ENCODE data around the gene ELK3. TPM values are rescaled to one million over a fixed set of nuclear protein-coding genes. Genes with fewer than 3 reads are reported as not detected.

The ELK3 gene
- total RNA-seq, 2 experiments from 2014 or later: 7.7 TPM

DNA sequence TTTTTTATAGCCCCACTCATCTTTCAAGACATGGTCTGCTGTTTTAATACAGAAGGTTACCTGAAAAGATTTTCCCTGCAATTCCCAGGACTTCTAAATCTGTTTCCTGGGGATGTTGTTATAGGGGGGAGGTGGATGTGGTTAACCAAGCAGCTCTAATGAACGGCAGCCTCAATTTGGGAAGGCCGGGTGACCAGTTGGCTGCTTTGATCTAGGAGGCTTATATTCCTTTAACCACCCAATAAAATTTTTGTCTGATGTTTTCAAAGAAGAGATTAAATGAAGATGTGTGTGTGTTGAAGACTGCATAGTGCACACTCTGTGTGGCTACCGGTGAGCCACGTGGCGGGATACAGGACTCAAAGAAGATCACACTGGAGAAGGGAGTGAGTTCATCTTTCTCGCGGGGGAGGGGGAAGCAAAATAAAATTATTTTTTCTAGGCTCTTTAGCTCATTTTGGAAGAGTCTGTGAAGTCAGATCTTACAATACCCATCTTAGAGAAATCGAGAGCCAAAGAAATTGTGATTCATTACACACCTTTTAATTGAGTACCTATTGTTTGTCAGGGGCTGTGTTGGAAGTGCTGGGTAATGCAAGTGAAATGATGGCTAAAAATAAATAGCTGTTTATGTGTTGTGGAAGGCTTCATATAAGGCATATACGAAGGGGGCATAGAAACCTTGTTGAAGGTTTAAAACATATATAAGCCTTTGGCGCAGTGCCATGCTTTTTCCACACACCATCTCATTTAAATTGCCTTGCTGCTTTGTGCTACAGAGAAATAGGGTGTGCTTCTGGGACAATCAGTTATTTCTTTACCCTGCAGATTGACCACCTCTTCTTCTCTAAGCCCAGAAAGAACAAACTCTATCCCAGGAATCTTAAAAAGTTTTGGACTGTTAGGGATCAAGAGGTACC lies 18.5 kb downstream of the ELK3 start:
- intact Hi-C loops (cut with micrococcal nuclease): no loop called here

DNA sequence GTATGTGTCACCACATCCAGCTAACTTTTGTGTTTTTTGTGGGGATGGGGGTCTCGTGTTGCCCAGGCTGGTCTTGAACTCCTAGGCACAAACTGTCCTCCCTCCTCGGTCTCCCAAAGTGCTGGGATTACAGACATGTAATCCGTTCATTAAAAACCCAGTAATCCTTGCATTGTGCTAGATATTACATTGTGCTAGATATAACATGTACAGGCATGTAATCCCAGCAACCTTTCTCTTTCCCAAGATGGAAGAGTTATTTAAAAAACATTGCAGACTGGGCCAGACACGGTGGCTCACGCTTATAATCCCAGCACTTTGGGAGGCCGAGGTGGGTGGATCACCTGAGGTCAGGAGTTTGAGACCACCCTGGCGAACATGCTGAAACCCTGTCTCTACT lies 19.7 kb downstream of the ELK3 start:
- no peak for ATAC-seq
- POLR2A ChIA-PET: interaction anchor here (0.7 to 1.4 kb wide), 4 partner anchors 14 to 157 kb away, joined by 3 to 4 read pairs (median 4); no protein-coding TSS in a partner anchor
- peaks cover 60% of the 10 kb centered on the region for H3K4me1 Mint-ChIP-seq (ENCODE audit: low read depth)
- H3K9me3 Mint-ChIP-seq: no peaks in the 10 kb centered on the region
- CTCF ChIA-PET: interaction anchor here (1.8 to 5.5 kb wide), 5 partner anchors 37 to 186 kb away, joined by 7 to 79 read pairs (median 15); partner anchors contain the start of gene CDK17
- intact Hi-C loops (cut with micrococcal nuclease): loop anchor here (2.0 kb wide), 1 partner anchor 17 kb away; no protein-coding TSS in a partner anchor
- TF ChIP-seq, protein P1, sequence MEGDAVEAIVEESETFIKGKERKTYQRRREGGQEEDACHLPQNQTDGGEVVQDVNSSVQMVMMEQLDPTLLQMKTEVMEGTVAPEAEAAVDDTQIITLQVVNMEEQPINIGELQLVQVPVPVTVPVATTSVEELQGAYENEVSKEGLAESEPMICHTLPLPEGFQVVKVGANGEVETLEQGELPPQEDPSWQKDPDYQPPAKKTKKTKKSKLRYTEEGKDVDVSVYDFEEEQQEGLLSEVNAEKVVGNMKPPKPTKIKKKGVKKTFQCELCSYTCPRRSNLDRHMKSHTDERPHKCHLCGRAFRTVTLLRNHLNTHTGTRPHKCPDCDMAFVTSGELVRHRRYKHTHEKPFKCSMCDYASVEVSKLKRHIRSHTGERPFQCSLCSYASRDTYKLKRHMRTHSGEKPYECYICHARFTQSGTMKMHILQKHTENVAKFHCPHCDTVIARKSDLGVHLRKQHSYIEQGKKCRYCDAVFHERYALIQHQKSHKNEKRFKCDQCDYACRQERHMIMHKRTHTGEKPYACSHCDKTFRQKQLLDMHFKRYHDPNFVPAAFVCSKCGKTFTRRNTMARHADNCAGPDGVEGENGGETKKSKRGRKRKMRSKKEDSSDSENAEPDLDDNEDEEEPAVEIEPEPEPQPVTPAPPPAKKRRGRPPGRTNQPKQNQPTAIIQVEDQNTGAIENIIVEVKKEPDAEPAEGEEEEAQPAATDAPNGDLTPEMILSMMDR (IDR thresholded peaks at IDR 0.05): no peak
- peaks cover 17% of the 10 kb centered on the region for H3K36me3 Mint-ChIP-seq (ENCODE audit: low read depth)
- no peaks in the 10 kb centered on the region for H3K27me3 Mint-ChIP-seq
- DNase-seq: no peak
- H3K27ac Mint-ChIP-seq: no peak overlapping the region
- no peak overlapping the region for H3K4me3 Mint-ChIP-seq

More for the DNA sequence above, 18.5 kb downstream of the ELK3 start:
- ATAC-seq (no peak), DNase-seq (no peak)
- no peaks in the 10 kb centered on the region for H3K9me3 Mint-ChIP-seq
- H3K27me3 Mint-ChIP-seq: no peaks in the 10 kb centered on the region
- CTCF ChIA-PET: interaction anchor here (0.6 to 5.5 kb wide), 11 partner anchors 12 to 304 kb away, joined by 3 to 43 read pairs (median 9); partner anchors contain the start of genes AMDHD1, CCDC38 and CDK17
- H3K4me3 Mint-ChIP-seq: peak overlapping the region; percentile 52
- TF ChIP-seq, protein P1 (IDR thresholded peaks at IDR 0.05): no peak
- POLR2A ChIA-PET: interaction anchor here (1.3 to 3.0 kb wide), 7 partner anchors 15 to 187 kb away, joined by 3 to 11 read pairs (median 6); partner anchors contain the start of gene CDK17
- peaks cover 17% of the 10 kb centered on the region for H3K36me3 Mint-ChIP-seq (ENCODE audit: low read depth)
- H3K4me1 Mint-ChIP-seq (ENCODE audit: low read depth): peaks cover 67% of the 10 kb centered on the region
- H3K27ac Mint-ChIP-seq: peak overlapping the region; percentile 94

DNA sequence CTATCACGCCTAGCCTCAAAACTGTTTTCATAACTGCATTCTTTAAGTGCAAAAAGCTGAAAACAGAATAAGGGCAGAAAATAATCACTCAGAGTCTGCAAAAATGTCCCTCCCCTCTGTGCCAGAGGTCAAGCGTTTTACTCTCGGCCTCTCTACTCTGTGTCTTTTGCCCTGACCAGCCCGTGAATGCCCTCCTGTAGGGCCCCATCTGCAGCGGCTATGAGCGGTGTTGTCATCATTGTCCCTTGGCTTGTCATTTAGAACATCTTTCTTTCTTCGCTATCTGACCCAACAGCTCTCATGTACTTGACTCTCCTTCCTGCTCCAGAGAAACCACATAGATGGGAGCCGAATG lies 21.7 kb downstream of the ELK3 start:
- DNase-seq (no peak), ATAC-seq (no peak)
- Mint-ChIP-seq H3K36me3 (ENCODE audit: low read depth) (peaks cover 9% of the 10 kb centered on the region), H3K4me3 (no peak overlapping the region), H3K4me1 (ENCODE audit: low read depth) (peaks cover 41% of the 10 kb centered on the region), H3K27me3 (no peaks in the 10 kb centered on the region), H3K27ac (no peak overlapping the region), H3K9me3 (no peaks in the 10 kb centered on the region)
- TF ChIP-seq, protein P1 (IDR thresholded peaks at IDR 0.05): no peak
- intact Hi-C loops (cut with micrococcal nuclease): loop anchor here (1.0 to 5.0 kb wide), 3 partner anchors 19 to 301 kb away; no protein-coding TSS in a partner anchor
- POLR2A ChIA-PET: interaction anchor here (1.1 to 1.5 kb wide), 3 partner anchors 8 to 20 kb away, joined by 3 to 5 read pairs (median 3); no protein-coding TSS in a partner anchor
- CTCF ChIA-PET: interaction anchor here (0.6 to 3.3 kb wide), 57 partner anchors 9 to 301 kb away, joined by 3 to 79 read pairs (median 6); partner anchors contain the start of gene CDK17

DNA sequence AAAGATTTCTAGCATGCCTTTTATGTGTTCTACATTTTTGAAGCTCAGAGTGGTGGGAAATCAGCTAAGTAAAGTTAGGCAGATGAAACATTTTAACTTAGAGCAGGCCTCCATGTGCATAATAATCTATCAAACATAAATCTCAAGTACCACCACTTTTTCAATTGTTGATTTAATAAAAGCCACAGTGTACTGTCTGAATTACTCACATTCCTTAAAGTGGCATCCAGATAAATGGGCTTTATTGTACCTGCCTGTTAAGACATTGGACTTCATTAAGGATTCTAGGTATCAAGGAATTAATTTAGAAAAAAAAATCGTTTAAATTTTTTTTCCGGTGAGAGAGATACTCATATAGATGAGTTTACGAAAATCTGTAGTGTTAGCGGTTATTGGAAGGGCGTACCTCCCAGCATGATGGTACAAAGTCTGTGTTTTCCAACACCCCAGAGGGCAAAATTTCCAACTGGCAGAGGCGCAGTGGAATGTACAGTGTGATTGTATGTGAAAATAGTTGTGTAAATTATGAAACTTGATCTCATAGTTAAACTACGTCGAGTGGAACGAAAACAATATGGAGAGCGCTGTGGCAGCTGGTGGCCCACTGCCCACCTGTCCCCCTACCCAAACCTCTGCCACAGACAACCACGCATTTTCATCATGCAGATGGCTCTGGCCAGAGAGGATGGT lies 25.0 kb downstream of the ELK3 start:
- POLR2A ChIA-PET: interaction anchor here (1.2 kb wide), 1 partner anchor 9 kb away, joined by 3 read pairs; no protein-coding TSS in a partner anchor
- TF ChIP-seq, protein P1 (IDR thresholded peaks at IDR 0.05): no peak
- Mint-ChIP-seq H3K36me3 (ENCODE audit: low read depth) (peaks cover 30% of the 10 kb centered on the region), H3K4me1 (ENCODE audit: low read depth) (peaks cover 26% of the 10 kb centered on the region), H3K27ac (no peak overlapping the region), H3K4me3 (no peak overlapping the region), H3K9me3 (no peaks in the 10 kb centered on the region), H3K27me3 (no peaks in the 10 kb centered on the region)
- ATAC-seq: no peak
- no peak for DNase-seq
- intact Hi-C loops (cut with micrococcal nuclease): loop anchor here (5.0 kb wide), 1 partner anchor 298 kb away; no protein-coding TSS in a partner anchor
- CTCF ChIA-PET: interaction anchor here (1.9 kb wide), 1 partner anchor 158 kb away, joined by 5 read pairs; no protein-coding TSS in a partner anchor

Measured in activated CD8-positive, alpha-beta T cell treated with anti-CD3 and anti-CD28 coated beads for 36 hours (primary cell).